Subcutaneous abdominal adipose tissue (tissue), 5 donors: ENCODE results near the gene OPN3.

Source experiments
- H3K27ac ChIP-seq: one replicate; pipeline ENCODE4 v1.7.0; 2013; ENCODE audit warnings: low read depth, mild to moderate bottlenecking, inconsistent platforms, low read length, moderate library complexity
- H3K27me3 ChIP-seq, 5 donors: one replicate each; pipeline ENCODE4 v1.7.0; 2013; ENCODE audit warnings: low read length in 5 of 5, inconsistent platforms in 1 of 5; ENCODE audit not compliant: control insufficient read depth in 5 of 5, insufficient read depth in 4 of 5
- H3K36me3 ChIP-seq, 5 donors: one replicate each; pipeline ENCODE4 v1.7.0; 2013; ENCODE audit warnings: low read length in 5 of 5; ENCODE audit not compliant: control insufficient read depth in 5 of 5, insufficient read depth in 5 of 5
- H3K4me1 ChIP-seq, 5 donors: one replicate each; pipeline ENCODE4 v1.7.0; 2013; ENCODE audit warnings: low read length in 5 of 5, mild to moderate bottlenecking in 3 of 5, moderate library complexity in 1 of 5; ENCODE audit not compliant: control insufficient read depth in 5 of 5, insufficient read depth in 5 of 5
- H3K4me3 ChIP-seq, 5 donors: one replicate each; pipeline ENCODE4 v1.7.0; 2013; ENCODE audit warnings: low read length in 5 of 5, low read depth in 1 of 5
- H3K9ac ChIP-seq, 5 donors: one replicate each; pipeline ENCODE4 v1.7.0; 2013; ENCODE audit warnings: low read length in 5 of 5, mild to moderate bottlenecking in 4 of 5, moderate library complexity in 3 of 5
- H3K9me3 ChIP-seq, 5 donors: one replicate each; pipeline ENCODE4 v1.7.0; 2013; ENCODE audit warnings: low read length in 5 of 5; ENCODE audit not compliant: control insufficient read depth in 5 of 5
- donor health status: healthy.
- donor health status: healthy.
- donor health status: healthy.
- donor health status: healthy.
- donor health status: healthy.

OPN3 gene

GRCh38 chr1:241611063-241611462 is 29.1 kb downstream of the OPN3 start:
- no peaks in the 10 kb centered on the region for H3K36me3 ChIP-seq
- H3K9me3 ChIP-seq, result no peaks in the 10 kb centered on the region
- H3K27ac ChIP-seq, result no peak overlapping the region
- no peak overlapping the region for H3K4me3 ChIP-seq
- H3K9ac ChIP-seq, result no peak overlapping the region
- peaks cover 0 to 5% (median 3%) of the 10 kb centered on the region in 5 donors for H3K4me1 ChIP-seq
- H3K27me3 ChIP-seq, result no peaks in the 10 kb centered on the region

- Histone ChIP-seq H3K4me3 (no peak overlapping the region), H3K27ac (no peak overlapping the region), H3K9me3 (no peaks in the 10 kb centered on the region)
Measured at GRCh38 chr1:241610056-241610815, 29.9 kb downstream of the OPN3 start.

GRCh38 chr1:241608379-241609033 is 31.7 kb downstream of the OPN3 start:
- H3K27ac ChIP-seq, result no peak overlapping the region
- no peaks in the 10 kb centered on the region for H3K27me3 ChIP-seq
- H3K4me3 ChIP-seq, result no peak overlapping the region
- H3K9ac ChIP-seq, result no peak overlapping the region
- no peaks in the 10 kb centered on the region for H3K36me3 ChIP-seq
- H3K9me3 ChIP-seq, result no peaks in the 10 kb centered on the region
- peaks cover 0 to 10% (median 3%) of the 10 kb centered on the region in 5 donors for H3K4me1 ChIP-seq

More at GRCh38 chr1:241610056-241610815, 29.9 kb downstream of the OPN3 start:
- Histone ChIP-seq H3K4me1 (peaks cover 0 to 5% (median 3%) of the 10 kb centered on the region in 5 donors), H3K27me3 (no peaks in the 10 kb centered on the region), H3K9ac (no peak overlapping the region), H3K36me3 (no peaks in the 10 kb centered on the region)

GRCh38 chr1:241607497-241607896 is 32.7 kb downstream of the OPN3 start:
- Histone ChIP-seq H3K4me1 (peaks cover 0 to 10% (median 3%) of the 10 kb centered on the region in 5 donors), H3K27me3 (no peaks in the 10 kb centered on the region), H3K27ac (no peak overlapping the region), H3K4me3 (no peak overlapping the region), H3K9me3 (no peaks in the 10 kb centered on the region), H3K36me3 (no peaks in the 10 kb centered on the region), H3K9ac (no peak overlapping the region)

GRCh38 chr1:241606544-241606943 is 33.6 kb downstream of the OPN3 start:
- H3K27ac ChIP-seq, result no peak overlapping the region
- H3K27me3 ChIP-seq, result no peaks in the 10 kb centered on the region
- no peak overlapping the region for H3K9ac ChIP-seq
- no peaks in the 10 kb centered on the region for H3K36me3 ChIP-seq
- no peaks in the 10 kb centered on the region for H3K9me3 ChIP-seq
- H3K4me3 ChIP-seq, result no peak overlapping the region
- peaks cover 0 to 10% (median 0%) of the 10 kb centered on the region in 5 donors for H3K4me1 ChIP-seq

GRCh38 chr1:241605146-241605805 is 34.9 kb downstream of the OPN3 start:
- H3K36me3 ChIP-seq, result no peaks in the 10 kb centered on the region
- H3K9me3 ChIP-seq, result no peaks in the 10 kb centered on the region
- H3K9ac ChIP-seq, result no peak overlapping the region
- no peak overlapping the region for H3K4me3 ChIP-seq
- no peak overlapping the region for H3K27ac ChIP-seq
- peaks cover 0 to 5% (median 0%) of the 10 kb centered on the region in 5 donors for H3K4me1 ChIP-seq
- H3K27me3 ChIP-seq, result no peaks in the 10 kb centered on the region

- H3K36me3 ChIP-seq, result no peaks in the 10 kb centered on the region
Measured at GRCh38 chr1:241603731-241604245, 36.4 kb downstream of the OPN3 start.

GRCh38 chr1:241600496-241600901 is 39.7 kb downstream of the OPN3 start:
- Histone ChIP-seq H3K4me3 (no peak overlapping the region), H3K9ac (no peak overlapping the region), H3K36me3 (peaks cover 0 to 6% (median 2%) of the 10 kb centered on the region in 5 donors), H3K27me3 (no peaks in the 10 kb centered on the region), H3K9me3 (no peaks in the 10 kb centered on the region), H3K4me1 (peaks cover 0 to 5% (median 0%) of the 10 kb centered on the region in 5 donors), H3K27ac (no peak overlapping the region)

More at GRCh38 chr1:241603731-241604245, 36.4 kb downstream of the OPN3 start:
- Histone ChIP-seq H3K4me3 (no peak overlapping the region), H3K9ac (no peak overlapping the region), H3K27me3 (no peaks in the 10 kb centered on the region), H3K27ac (no peak overlapping the region), H3K9me3 (no peaks in the 10 kb centered on the region), H3K4me1 (peaks cover 0 to 5% (median 0%) of the 10 kb centered on the region in 5 donors)

- Histone ChIP-seq H3K9me3 (no peaks in the 10 kb centered on the region), H3K27ac (no peak overlapping the region), H3K4me1 (no peaks in the 10 kb centered on the region), H3K4me3 (no peak overlapping the region), H3K36me3 (peaks cover 0 to 13% (median 5%) of the 10 kb centered on the region in 5 donors), H3K27me3 (no peaks in the 10 kb centered on the region), H3K9ac (no peak overlapping the region)
Measured at GRCh38 chr1:241598249-241598648, 41.9 kb downstream of the OPN3 start.

- Histone ChIP-seq H3K27me3 (no peaks in the 10 kb centered on the region), H3K9ac (no peak overlapping the region), H3K36me3 (peaks cover 0 to 13% (median 5%) of the 10 kb centered on the region in 5 donors)
Measured at GRCh38 chr1:241596633-241597032, 43.5 kb downstream of the OPN3 start.

More at GRCh38 chr1:241596633-241597032, 43.5 kb downstream of the OPN3 start:
- no peak overlapping the region for H3K4me3 ChIP-seq
- H3K4me1 ChIP-seq, result no peaks in the 10 kb centered on the region
- H3K9me3 ChIP-seq, result no peaks in the 10 kb centered on the region
- H3K27ac ChIP-seq, result no peak overlapping the region
